OCI-LY1 (cell line): ENCODE data around the gene MSL3.

Experiments
- H2AFZ ChIP-seq: fragments of 200-600 bp; sonication (generic), shearing (Covaris generic); 2 replicates; pipeline ENCODE4 v1.6.0; 2014; ENCODE audit warnings: antibody characterized with exemption, mild to moderate bottlenecking, low read length
- H3F3A ChIP-seq: fragments of 200-600 bp; sonication (generic), shearing (Covaris generic); 2 replicates; pipeline ENCODE4 v1.6.0; 2014; ENCODE audit warnings: mild to moderate bottlenecking, antibody characterized with exemption, low read length, moderate library complexity; ENCODE audit not compliant: insufficient read depth
- H3K27ac ChIP-seq: fragments of 200-600 bp; sonication (generic); 2 replicates; pipeline ENCODE4 v1.5.1; 2014; ENCODE audit warnings: low read length, mixed run types, mild to moderate bottlenecking, low read depth; ENCODE audit not compliant: poor library complexity, severe bottlenecking
- H3K27me3 ChIP-seq: fragments of 200-600 bp; sonication (generic); 2 replicates; pipeline ENCODE4 v1.6.0; 2014; ENCODE audit warnings: antibody characterized with exemption, mild to moderate bottlenecking, low read length, moderate library complexity; ENCODE audit not compliant: insufficient read depth
- H3K36me3 ChIP-seq: fragments of 200-600 bp; sonication (generic); 2 replicates; pipeline ENCODE4 v1.6.1; 2014; ENCODE audit warnings: mild to moderate bottlenecking, antibody characterized with exemption, low read length, moderate library complexity, mixed read lengths; ENCODE audit not compliant: insufficient read depth
- H3K4me1 ChIP-seq: fragments of 200-600 bp; sonication (generic); 2 replicates; pipeline ENCODE4 v1.5.1; 2014; ENCODE audit warnings: mild to moderate bottlenecking, low read length, moderate library complexity; ENCODE audit not compliant: insufficient read depth, severe bottlenecking
- H3K4me2 ChIP-seq: fragments of 200-600 bp; sonication (generic), shearing (Covaris generic); 2 replicates; pipeline ENCODE4 v1.6.1; 2014; ENCODE audit warnings: low read length
- H3K4me3 ChIP-seq: fragments of 200-600 bp; sonication (generic); 2 replicates; pipeline ENCODE4 v1.5.1; 2014; ENCODE audit warnings: low read length, low read depth, mild to moderate bottlenecking, mixed read lengths; ENCODE audit not compliant: poor library complexity, severe bottlenecking
- H3K79me2 ChIP-seq: fragments of 200-600 bp; shearing (Covaris generic); 2 replicates; pipeline ENCODE4 v1.6.1; 2016; ENCODE audit warnings: mixed run types, low read length, mixed read lengths; ENCODE audit not compliant: insufficient read depth
- H3K9ac ChIP-seq: fragments of 200-600 bp; sonication (generic), shearing (Covaris generic); 2 replicates; pipeline ENCODE4 v1.6.1; 2014; ENCODE audit warnings: mild to moderate bottlenecking, low read length, mixed read lengths
- H3K9me2 ChIP-seq: fragments of 200-600 bp; sonication (generic), shearing (Covaris generic); 2 replicates; pipeline ENCODE4 v1.6.1; 2014; ENCODE audit warnings: low read depth, mild to moderate bottlenecking, low read length, mixed read lengths
- H3K9me3 ChIP-seq: fragments of 200-600 bp; shearing (Covaris generic); 2 replicates; pipeline ENCODE4 v1.6.1; 2014; ENCODE audit warnings: low read length, mixed read lengths
- H4K20me1 ChIP-seq: fragments of 200-600 bp; sonication (generic), shearing (Covaris generic); 2 replicates; pipeline ENCODE4 v1.6.0; 2016; ENCODE audit warnings: mild to moderate bottlenecking, low read length; ENCODE audit not compliant: insufficient read depth
- EZH2 ChIP-seq: fragments of 200-600 bp; sonication (generic), shearing (Covaris generic); IDR thresholded peaks from 2 replicates; pipeline ENCODE4 v1.8.0; 2017; ENCODE audit warnings: borderline replicate concordance, mixed run types, mild to moderate bottlenecking, antibody characterized with exemption, low read length, moderate library complexity, mixed read lengths
- TF ChIP-seq, protein P1 (sequence below): fragments of 200-600 bp; sonication (generic), shearing (Covaris generic); IDR thresholded peaks from 2 replicates; pipeline ENCODE4 v1.5.1; 2017; ENCODE audit warnings: mild to moderate bottlenecking, antibody characterized with exemption, low read length, moderate library complexity, mixed read lengths

The MSL3 gene

DNA sequence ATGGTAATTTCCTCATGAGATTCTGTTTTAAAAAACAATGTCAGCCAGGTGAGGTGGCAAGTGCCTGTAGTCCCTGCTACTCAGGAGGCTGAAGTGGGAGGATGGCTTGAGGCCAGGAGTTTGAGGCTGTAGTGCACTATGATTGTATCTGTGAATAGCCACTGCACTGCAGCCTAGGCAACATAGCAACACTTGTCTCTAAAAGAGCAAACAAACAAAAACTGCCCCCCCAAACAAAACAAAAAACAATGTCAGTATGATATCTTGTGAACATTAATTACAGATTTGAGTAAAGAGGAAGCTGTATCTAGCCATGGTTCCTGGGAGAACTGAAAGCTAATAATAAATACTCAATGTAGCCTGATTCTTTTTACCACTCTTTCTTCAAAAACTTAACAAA is 6.8 kb upstream of the MSL3 start:
- Histone ChIP-seq H3K27ac (no peak overlapping the region), H4K20me1 (no peaks in the 10 kb centered on the region), H3K9me2 (no peaks in the 10 kb centered on the region), H3K9me3 (no peaks in the 10 kb centered on the region), H3K79me2 (no peaks in the 10 kb centered on the region), H3K9ac (no peak overlapping the region), H3K4me1 (no peaks in the 10 kb centered on the region), H3K36me3 (no peaks in the 10 kb centered on the region), H3K4me3 (no peak overlapping the region), H3K27me3 (no peaks in the 10 kb centered on the region), H3F3A (no peaks in the 10 kb centered on the region), H2AFZ (no peak overlapping the region), H3K4me2 (no peak overlapping the region)
- no peak for TF ChIP-seq EZH2
- TF ChIP-seq, protein P1, sequence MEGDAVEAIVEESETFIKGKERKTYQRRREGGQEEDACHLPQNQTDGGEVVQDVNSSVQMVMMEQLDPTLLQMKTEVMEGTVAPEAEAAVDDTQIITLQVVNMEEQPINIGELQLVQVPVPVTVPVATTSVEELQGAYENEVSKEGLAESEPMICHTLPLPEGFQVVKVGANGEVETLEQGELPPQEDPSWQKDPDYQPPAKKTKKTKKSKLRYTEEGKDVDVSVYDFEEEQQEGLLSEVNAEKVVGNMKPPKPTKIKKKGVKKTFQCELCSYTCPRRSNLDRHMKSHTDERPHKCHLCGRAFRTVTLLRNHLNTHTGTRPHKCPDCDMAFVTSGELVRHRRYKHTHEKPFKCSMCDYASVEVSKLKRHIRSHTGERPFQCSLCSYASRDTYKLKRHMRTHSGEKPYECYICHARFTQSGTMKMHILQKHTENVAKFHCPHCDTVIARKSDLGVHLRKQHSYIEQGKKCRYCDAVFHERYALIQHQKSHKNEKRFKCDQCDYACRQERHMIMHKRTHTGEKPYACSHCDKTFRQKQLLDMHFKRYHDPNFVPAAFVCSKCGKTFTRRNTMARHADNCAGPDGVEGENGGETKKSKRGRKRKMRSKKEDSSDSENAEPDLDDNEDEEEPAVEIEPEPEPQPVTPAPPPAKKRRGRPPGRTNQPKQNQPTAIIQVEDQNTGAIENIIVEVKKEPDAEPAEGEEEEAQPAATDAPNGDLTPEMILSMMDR: no peak

- no peaks in the 10 kb centered on the region for H3K36me3 ChIP-seq
- no peaks in the 10 kb centered on the region for H4K20me1 ChIP-seq
- no peak overlapping the region for H2AFZ ChIP-seq
- H3K9me2 ChIP-seq: no peaks in the 10 kb centered on the region
- H3K4me3 ChIP-seq: no peak overlapping the region
- H3F3A ChIP-seq: no peaks in the 10 kb centered on the region
- H3K27me3 ChIP-seq: no peaks in the 10 kb centered on the region
- H3K27ac ChIP-seq: no peak overlapping the region
- H3K4me2 ChIP-seq: no peak overlapping the region
- peaks cover 6% of the 10 kb centered on the region for H3K4me1 ChIP-seq
- H3K9me3 ChIP-seq: no peaks in the 10 kb centered on the region
- no peak for TF ChIP-seq EZH2
- TF ChIP-seq, protein P1: no peak
- no peak overlapping the region for H3K9ac ChIP-seq
- H3K79me2 ChIP-seq: no peaks in the 10 kb centered on the region
Measured at GRCh38 chrX:11753668-11754067, 4.4 kb upstream of the MSL3 start.

GRCh38 chrX:11754958-11755645 is 2.9 kb upstream of the MSL3 start:
- H3K4me1 ChIP-seq: peaks cover 7% of the 10 kb centered on the region
- no peaks in the 10 kb centered on the region for H3K36me3 ChIP-seq
- no peak overlapping the region for H3K9ac ChIP-seq
- TF ChIP-seq, protein P1: no peak
- TF ChIP-seq EZH2: no peak
- H3K27me3 ChIP-seq: no peaks in the 10 kb centered on the region
- no peaks in the 10 kb centered on the region for H3K9me3 ChIP-seq
- no peaks in the 10 kb centered on the region for H4K20me1 ChIP-seq
- H3K79me2 ChIP-seq: no peaks in the 10 kb centered on the region
- no peak overlapping the region for H3K4me3 ChIP-seq
- H3F3A ChIP-seq: no peaks in the 10 kb centered on the region
- no peak overlapping the region for H2AFZ ChIP-seq
- no peak overlapping the region for H3K4me2 ChIP-seq
- no peak overlapping the region for H3K27ac ChIP-seq
- H3K9me2 ChIP-seq: no peaks in the 10 kb centered on the region
